Hepatocyte (in vitro differentiated cells): ENCODE data around the gene PYY.

Experiments used
- EZH2phosphoT487 ChIP-seq: fragments of 200-600 bp; sonication (generic); IDR thresholded peaks from one replicate; pipeline ENCODE4 v1.6.1; 2018; ENCODE audit warnings: antibody characterized with exemption, mild to moderate bottlenecking, low read depth, moderate library complexity; ENCODE audit not compliant: unreplicated experiment, severe bottlenecking
- TF ChIP-seq, protein P1 (sequence below): fragments of 200-600 bp; sonication (generic); IDR thresholded peaks from 2 replicates; pipeline ENCODE4 v1.5.1; 2016; ENCODE audit warnings: antibody characterized with exemption, mild to moderate bottlenecking; ENCODE audit not compliant: poor library complexity

DNA sequence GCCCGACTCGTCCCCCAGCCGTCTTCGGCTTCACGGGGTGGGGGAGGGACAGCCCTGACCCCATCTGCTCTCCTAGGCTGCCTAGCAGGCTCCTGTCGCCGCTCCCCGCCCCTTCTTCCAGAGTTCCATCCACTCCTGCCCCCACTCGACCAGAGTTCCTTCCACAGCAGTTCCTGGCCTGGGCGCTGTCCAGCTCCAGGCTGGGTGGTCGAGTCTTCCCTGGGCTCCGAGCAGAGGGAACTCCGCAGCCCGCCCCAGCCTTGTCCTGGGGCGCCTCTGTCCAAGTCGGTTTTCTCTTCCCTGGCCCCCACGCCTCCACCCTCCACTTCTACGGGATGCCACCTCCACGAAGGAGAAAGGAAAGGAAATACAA lies 1.4 kb downstream of the PYY start:
- TF ChIP-seq, protein P1, sequence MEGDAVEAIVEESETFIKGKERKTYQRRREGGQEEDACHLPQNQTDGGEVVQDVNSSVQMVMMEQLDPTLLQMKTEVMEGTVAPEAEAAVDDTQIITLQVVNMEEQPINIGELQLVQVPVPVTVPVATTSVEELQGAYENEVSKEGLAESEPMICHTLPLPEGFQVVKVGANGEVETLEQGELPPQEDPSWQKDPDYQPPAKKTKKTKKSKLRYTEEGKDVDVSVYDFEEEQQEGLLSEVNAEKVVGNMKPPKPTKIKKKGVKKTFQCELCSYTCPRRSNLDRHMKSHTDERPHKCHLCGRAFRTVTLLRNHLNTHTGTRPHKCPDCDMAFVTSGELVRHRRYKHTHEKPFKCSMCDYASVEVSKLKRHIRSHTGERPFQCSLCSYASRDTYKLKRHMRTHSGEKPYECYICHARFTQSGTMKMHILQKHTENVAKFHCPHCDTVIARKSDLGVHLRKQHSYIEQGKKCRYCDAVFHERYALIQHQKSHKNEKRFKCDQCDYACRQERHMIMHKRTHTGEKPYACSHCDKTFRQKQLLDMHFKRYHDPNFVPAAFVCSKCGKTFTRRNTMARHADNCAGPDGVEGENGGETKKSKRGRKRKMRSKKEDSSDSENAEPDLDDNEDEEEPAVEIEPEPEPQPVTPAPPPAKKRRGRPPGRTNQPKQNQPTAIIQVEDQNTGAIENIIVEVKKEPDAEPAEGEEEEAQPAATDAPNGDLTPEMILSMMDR = no peak
- TF ChIP-seq EZH2phosphoT487 = no peak
